HG02938 (cell line): ENCODE data around the gene CTIF.

Source experiments
- ATAC-seq: cut with Tn5 transposase; IDR thresholded peaks from one replicate; pipeline ENCODE4 v1.9.1; 2021; ENCODE audit warnings: mild to moderate bottlenecking, moderate library complexity; ENCODE audit not compliant: unreplicated experiment

The CTIF gene

GRCh38 chr18:48617844-48618497, 79.1 kb downstream of the CTIF start:
- ATAC-seq = no peak

DNA sequence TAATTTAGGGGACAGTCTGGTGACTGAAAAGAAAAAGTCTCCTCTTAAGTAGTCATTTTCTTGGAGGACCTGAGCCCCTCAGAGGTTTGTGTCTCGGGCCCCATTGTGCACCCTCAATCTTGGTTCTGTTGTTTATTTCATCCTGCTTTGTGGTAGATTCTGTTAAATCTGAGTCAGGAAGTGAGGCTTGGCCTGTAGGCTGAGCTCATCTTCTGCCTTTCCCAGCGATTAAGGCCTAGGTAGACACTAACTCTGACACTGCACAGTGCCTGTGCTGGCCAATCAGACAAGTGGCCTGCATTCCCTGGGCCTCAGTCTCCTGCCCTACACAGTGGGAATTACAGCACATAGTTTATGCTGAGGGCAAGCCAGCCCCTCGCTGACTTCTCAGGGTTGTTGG, 80.2 kb downstream of the CTIF start:
- no peak for ATAC-seq

DNA sequence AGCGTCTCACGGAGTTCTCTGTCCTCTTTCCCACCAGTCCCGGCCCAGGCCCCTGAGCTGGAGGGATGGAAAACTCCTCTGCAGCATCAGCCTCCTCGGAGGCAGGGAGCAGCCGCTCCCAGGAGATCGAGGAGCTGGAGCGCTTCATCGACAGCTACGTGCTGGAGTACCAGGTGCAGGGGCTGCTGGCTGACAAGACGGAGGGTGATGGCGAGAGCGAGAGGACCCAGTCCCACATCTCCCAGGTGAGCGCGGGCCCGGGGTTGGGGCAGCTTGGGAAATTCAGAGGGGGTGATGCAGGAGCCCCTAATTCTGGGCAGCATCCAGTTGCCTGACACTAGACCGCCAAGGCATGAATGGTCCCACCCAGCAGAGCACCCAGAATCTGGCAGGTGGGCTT, 80.7 kb downstream of the CTIF start:
- ATAC-seq = no peak

GRCh38 chr18:48620071-48620470, 81.2 kb downstream of the CTIF start:
- ATAC-seq = no peak

GRCh38 chr18:48621240-48621639, 82.4 kb downstream of the CTIF start:
- ATAC-seq = no peak

DNA sequence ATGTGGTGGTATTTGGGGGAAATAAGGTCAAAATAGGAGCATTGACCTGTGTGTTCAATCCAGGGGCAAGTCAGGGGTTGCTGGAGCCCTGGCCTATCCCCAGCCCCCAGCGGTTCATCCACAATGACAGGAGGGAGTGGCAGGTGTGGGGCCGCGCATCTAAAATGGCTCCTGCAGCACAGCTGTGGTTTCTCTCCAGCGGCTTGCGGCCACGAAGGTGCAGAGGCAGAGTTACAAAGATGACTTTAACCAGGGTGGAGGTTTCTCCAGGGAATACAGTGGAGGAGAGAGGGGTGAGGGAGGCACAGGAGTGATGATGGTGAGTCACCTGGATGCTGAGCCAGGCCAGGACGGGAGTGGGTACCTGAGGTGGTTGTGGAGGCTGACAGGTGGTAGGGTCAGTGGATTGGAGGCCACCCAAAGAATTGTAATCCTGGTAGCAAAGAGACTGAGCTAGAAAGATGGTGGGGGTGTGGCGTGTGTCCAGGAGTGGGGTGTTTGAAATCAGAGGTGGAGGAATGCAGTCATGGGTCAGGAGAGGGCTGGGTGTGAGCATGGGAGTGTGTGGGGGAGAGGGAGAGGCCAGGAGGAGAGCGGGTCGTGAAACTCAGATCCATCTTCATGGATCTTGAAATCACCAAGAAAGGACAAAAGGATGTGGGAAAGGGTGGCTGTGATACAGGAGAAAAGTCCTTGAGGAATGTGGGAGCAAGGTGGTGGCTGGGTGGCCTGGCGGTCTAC, 83.2 kb downstream of the CTIF start:
- ATAC-seq = no peak

DNA sequence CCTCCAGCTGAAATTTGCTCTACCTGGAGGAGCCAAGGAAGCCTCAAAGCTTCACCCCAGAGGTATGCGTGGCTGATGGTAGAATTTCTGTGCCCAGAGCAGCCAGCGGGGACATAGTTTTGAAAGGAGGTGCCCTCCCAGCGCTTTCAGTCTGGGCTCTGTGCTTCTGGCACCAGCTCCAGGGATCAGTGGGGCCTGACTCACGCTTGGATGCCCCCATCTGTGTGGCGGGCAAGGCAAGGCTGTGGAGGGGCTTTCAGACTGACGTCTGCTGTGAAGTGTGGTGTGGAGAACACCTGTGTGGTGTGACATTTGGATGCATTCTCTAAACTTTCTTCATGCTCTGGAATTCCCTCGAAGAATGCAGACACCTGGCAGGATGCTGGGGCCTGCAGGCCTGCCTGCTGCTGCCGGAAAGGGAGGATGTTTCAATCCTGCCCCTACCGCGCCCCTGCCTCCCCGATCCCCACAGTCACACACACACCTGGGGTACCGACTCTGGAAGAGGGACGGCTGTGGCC, 84.1 kb downstream of the CTIF start:
- ATAC-seq = no peak

GRCh38 chr18:48623468-48624235, 84.8 kb downstream of the CTIF start:
- no peak for ATAC-seq

DNA sequence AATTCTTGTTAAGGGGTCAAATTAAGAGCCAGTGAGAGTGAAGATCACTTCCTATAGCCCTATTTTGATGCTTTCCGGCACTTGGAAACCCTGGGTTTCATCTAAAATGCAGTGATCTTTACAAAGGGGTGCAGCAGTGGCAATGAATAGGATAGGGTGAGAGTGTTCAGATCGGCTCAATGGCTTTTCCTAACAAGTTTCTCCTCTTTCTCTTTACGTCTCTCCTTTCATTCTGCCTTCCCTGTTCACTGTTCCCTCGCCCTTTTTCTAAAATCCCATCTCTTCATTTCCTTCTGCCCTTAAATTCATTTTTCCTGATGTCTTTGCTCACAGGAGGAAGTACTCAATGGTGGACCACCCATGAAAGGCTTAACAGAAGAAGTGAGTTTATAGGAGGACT, 86.0 kb downstream of the CTIF start:
- no peak for ATAC-seq

- ATAC-seq = no peak
These were observed 88.4 kb downstream of the CTIF start for GRCh38 chr18:48627216-48627615.

DNA sequence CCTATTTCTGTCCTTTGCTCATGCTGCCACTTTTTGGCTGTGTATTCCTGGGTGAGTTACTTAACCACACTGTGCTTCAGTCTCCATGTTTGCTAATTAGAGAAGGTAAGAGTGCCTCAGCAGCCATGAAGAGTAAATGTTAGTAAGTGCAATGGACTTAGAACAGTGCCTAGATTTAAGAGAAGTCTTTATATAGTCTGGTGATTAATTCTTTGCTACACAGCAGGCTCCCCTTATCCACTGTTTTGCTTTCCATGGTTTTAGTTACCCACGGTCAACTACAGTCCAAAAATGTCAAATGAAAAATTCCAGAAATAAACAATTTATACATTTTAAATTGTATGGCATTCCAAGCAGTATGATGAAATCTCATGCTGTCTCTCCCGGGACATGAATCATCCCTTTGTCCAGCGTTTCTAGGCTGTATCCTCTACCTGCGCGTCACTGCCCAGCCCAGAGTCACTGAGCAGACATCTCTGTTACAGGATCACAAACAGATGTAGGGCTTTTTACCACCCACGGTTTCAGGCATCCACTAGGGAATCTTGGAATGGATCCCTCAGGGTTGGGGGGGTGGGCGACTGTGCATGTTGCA, 91.0 kb downstream of the CTIF start:
- ATAC-seq = no peak

- no peak for ATAC-seq
These were observed 93.0 kb downstream of the CTIF start for GRCh38 chr18:48631851-48632250.

- no peak for ATAC-seq
These were observed 93.9 kb downstream of the CTIF start for GRCh38 chr18:48632676-48633257.

DNA sequence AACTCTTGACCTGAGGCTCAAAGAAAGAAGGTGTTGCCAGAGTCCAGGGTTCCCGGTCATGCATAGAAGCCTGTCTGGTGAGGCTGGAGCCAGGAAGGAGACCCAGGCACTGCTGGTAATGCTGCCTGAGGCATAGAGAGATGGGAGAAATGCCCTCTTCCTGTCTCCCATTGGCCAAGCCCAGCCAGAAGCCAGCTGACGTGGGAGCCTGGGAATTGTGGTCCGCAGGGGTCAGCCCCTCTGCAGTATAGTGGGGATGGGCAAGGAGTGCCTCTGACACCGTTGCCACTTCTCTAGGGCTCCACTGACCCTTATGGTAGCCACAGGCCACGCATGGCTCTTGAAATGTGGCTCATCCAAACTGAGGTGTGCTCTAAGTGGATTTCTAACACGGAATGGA, 95.7 kb downstream of the CTIF start:
- no peak for ATAC-seq

- ATAC-seq = no peak
These were observed 96.1 kb downstream of the CTIF start for GRCh38 chr18:48634975-48635374.

GRCh38 chr18:48635806-48636205, 97.0 kb downstream of the CTIF start:
- ATAC-seq = no peak

DNA sequence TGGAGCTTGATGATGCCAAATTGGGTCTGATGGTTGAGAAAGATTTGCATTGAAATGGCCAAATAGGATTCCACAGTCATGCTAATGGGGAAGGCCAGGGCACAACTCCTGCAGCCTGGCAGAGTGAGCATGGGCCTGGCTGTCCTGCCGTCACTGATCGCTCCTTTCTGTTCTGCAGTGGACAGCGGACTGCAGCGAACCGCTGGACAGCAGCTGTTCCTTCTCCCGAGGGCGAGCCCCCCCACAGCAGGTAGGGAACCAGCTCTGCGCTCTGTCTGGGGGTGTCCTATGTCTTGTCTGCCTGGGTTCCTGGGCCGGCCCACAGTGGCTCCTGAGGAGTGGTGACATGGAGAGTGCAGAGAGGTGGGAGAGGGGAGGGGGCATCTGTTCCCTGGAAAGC, 97.6 kb downstream of the CTIF start:
- ATAC-seq = no peak

- ATAC-seq = no peak
These were observed 98.5 kb downstream of the CTIF start for GRCh38 chr18:48637081-48637990.

DNA sequence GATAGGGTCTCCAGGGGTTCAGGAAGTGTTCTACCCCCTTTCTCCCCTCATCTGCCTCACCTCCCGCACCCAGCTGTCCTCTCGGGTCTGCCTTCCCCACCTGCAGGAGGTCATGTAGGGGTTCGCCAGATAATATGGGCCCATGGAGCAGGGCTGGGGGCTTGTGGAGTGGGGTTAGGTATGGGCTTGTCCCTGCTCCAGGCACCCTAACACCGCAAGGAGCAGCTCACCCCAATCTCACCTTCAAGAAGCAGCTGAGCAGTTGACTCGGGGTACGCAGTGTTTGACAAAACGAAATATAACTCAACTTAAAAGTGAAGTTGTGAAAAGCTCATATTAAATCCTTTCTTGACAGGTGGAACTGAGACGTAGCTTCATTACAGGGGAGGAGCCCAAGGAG, 99.6 kb downstream of the CTIF start:
- ATAC-seq = no peak
